HG02610 (cell line): ENCODE results near the gene GLS.

ENCODE experiments used
- ATAC-seq: cut with Tn5 transposase; IDR thresholded peaks from one replicate; pipeline ENCODE4 v1.9.1; 2021; ENCODE audit warnings: mild to moderate bottlenecking, moderate library complexity; ENCODE audit not compliant: unreplicated experiment

Gene GLS

DNA sequence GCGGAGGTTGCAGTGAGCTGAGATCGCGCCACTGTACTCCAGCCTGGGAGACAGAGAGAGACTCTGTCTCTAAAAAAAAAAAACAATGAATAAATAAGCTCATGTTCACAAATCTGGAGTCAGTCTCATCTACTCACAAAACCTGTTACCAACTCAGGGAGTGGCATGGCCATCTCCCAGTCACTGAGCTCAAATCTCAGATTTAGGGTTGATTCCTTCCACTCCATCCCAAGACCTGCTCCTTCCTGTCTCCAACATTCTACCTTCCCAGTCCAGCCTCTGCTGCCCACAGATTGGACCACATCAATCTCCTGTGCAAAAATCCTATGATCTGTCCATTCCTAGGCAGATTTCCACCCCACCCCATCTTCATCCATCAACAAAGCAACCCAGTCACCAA, 131.7 kb downstream of the GLS start:
- ATAC-seq = no peak

DNA sequence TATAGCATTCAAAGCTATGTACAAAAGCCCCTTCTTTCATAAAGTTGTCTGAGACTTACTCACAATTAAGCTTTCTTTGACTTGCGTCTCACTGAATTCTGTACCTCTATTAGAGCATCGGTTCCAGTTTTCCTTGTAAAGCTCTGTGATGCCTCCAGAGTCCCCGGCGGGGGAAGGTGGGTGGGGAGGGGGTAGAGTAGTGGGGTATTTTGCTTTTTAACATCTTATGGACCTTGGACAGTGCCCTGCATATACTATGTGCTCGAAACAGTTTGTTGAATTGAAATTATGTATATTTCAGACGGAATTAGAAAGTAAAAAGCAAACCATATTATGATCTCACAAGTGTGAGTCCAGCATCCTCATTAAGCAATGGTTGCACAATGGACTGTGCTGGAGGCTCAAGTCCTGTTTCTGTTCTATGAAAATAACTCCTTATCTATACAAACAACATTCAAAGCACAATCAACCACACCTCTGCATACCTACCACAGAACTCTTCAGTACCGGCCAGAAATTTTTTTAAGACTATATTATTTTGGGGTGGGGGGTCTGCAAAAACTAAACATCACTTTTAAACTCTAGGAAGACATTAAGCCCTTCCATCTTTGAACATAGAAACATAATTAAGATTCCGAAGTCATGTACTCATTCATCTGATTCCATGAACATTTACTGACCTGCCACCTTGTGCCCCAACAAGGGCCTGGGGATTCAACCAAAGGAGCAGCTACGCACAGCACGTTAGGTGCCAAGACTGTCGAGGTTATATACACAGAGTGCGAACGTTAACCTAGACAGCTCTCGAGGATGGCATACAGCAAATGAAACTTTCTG, 132.4 kb downstream of the GLS start:
- ATAC-seq = no peak

DNA sequence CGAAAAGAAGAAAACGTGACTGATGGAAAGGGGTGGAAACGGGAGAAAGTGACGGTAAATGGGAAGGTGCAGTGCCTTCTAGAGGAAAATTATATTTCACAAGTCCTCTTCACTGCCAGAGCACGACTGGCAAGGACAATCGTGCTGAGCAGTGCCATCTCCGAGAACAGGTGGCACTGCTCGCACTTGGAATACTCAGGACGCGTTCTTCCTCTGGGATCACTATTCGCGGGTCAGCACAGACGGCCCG, 133.0 kb downstream of the GLS start:
- ATAC-seq = no peak

DNA sequence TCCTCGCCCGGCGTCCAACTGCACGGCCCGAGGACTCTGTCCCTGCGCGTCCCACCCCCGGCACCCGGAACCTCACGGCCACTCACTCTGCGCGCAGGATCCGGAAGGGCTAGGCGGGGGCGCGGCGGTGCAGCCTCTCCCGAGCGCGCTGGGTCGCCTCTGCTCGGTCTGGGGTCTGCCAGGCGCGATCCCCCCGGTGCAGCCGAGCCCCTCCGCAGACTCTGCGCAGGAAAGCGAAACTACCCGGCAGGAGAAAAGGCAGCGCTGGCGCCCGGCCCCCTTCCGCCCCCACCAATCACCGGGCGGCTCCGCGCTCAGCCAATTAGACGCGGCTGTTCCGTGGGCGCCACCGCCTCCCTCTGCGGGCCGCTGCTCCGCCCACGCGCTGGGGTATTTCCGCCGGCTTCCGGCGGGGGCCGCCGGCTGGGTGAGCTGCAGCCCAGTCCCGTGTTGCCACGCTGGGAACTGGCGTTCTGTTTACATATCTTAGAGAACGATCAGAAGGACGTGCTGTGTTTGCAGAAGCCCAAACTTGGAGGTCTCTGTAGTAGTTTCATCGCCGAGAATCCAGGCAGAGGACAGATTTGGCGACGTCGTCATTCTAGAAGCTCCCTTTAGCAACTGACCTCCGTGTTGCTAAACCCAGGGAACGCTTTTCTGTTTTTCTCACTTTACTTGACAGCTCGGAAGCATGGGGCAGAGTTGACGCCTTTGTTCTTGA, 133.5 kb downstream of the GLS start, which contains the start of gene STAT1:
Gene STAT1, minus strand, starts transcription at position 240 of the 721 bp plus-strand sequence. CDS start 4,168 bp downstream, outside the sequence.
- ATAC-seq = peak; percentile 84

DNA sequence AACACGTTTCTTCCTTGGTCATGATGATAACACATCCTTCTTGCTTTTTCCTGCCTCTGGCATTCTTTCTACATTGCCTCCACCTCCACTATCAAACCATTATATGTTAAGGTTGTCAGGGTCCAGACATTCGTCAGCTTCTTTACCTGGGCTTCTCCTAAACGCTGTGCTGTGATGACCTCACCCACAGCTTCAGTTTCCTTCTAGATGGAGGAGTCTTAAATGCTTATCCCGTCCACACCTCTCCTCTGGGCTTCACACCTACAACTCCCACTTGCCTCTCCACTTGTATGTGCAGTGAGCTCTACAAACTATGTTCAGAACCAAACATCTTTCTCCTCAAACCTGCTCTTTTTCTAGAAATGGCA, 134.0 kb downstream of the GLS start:
- no peak for ATAC-seq
